ENCODE results near the gene RNF113B.

GRCh38 chr13:98144027-98144741, 32.9 kb downstream of the RNF113B start:
- TF ChIP-seq SUZ12 (IDR thresholded peaks at IDR 0.05; ENCODE audit: extremely low read depth, insufficient read depth, insufficient read length) (no peak), YY1 (IDR thresholded peaks at IDR 0.05; ENCODE audit: insufficient read depth, insufficient read length) (no peak)
